Measurements from ENCODE around the gene CFAP54.

CFAP54 gene

DNA sequence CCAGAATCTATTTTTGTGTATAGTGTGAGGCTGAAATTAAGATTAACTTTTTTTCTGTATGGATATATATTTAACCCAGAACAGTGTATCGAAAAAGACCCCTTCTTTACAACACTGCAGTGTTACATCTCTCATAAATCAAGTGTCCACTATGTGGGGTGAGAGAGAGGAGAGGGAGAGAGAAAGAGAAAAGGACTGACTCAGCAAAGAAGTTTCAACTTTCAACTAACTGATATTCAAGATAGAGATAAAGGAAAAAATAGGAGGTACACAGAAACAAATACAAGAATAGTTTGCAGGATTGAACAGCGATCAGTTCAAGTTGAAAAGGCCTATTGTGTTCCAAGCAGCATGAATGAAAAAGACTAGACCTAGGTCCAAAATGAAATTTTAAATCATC, 291.0 kb downstream of the CFAP54 start:
- TF ChIP-seq, protein P1, sequence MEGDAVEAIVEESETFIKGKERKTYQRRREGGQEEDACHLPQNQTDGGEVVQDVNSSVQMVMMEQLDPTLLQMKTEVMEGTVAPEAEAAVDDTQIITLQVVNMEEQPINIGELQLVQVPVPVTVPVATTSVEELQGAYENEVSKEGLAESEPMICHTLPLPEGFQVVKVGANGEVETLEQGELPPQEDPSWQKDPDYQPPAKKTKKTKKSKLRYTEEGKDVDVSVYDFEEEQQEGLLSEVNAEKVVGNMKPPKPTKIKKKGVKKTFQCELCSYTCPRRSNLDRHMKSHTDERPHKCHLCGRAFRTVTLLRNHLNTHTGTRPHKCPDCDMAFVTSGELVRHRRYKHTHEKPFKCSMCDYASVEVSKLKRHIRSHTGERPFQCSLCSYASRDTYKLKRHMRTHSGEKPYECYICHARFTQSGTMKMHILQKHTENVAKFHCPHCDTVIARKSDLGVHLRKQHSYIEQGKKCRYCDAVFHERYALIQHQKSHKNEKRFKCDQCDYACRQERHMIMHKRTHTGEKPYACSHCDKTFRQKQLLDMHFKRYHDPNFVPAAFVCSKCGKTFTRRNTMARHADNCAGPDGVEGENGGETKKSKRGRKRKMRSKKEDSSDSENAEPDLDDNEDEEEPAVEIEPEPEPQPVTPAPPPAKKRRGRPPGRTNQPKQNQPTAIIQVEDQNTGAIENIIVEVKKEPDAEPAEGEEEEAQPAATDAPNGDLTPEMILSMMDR (conservative IDR thresholded peaks at IDR 0.05; ENCODE audit: low read depth, low read length): no peak
- no peaks in the 10 kb centered on the region for H3K27me3 ChIP-seq (ENCODE audit: insufficient read depth, low read depth)

DNA sequence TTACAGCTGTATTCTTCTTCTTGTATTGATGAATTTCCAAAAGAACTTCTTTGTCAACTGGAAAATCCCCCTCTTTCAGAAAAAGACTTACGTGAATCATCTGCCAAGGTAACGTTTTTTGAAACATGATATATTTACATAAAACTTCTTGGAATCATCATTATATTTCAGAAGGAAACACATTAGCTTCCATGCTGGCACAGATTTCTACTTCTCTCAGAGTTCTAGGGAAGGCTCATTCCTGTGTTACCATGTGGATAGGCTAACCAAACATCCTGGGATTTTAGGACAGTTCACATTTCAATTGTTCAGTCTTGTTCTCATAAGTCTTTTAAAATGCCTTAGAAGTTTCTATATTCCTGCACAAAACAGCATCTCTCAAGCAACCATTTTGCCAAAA, 297.4 kb downstream of the CFAP54 start:
- no peaks in the 10 kb centered on the region for H3K4me1 ChIP-seq (ENCODE audit: low read depth, poor library complexity, severe bottlenecking)
- TF ChIP-seq, protein P1 (conservative IDR thresholded peaks at IDR 0.05; ENCODE audit: low read depth, low read length): no peak
- no peak overlapping the region for H2AFZ ChIP-seq (ENCODE audit: low read depth)
- H3K4me3 ChIP-seq (IDR thresholded peaks at IDR 0.05; ENCODE audit: insufficient read depth, low read depth, low read length): no peak overlapping the region
- no peaks in the 10 kb centered on the region for H3K79me2 ChIP-seq (ENCODE audit: insufficient read depth, low read depth)
- no peaks in the 10 kb centered on the region for H4K20me1 ChIP-seq (ENCODE audit: insufficient read depth)
- no peaks in the 10 kb centered on the region for H3K27me3 ChIP-seq (ENCODE audit: insufficient read depth, low read depth)
- H3K9ac ChIP-seq: no peak overlapping the region
- H3K27ac ChIP-seq: no peak overlapping the region
- no peaks in the 10 kb centered on the region for H3K36me3 ChIP-seq (ENCODE audit: insufficient read depth)
- no peak overlapping the region for H3K4me2 ChIP-seq

More for the DNA sequence above, 291.0 kb downstream of the CFAP54 start:
- no peak overlapping the region for H2AFZ ChIP-seq (ENCODE audit: low read depth)
- no peaks in the 10 kb centered on the region for H3K79me2 ChIP-seq (ENCODE audit: insufficient read depth, low read depth)
- H3K4me1 ChIP-seq (ENCODE audit: low read depth, poor library complexity, severe bottlenecking): no peaks in the 10 kb centered on the region
- no peak overlapping the region for H3K4me3 ChIP-seq (IDR thresholded peaks at IDR 0.05; ENCODE audit: insufficient read depth, low read depth, low read length)
- H3K27ac ChIP-seq: no peak overlapping the region
- H3K36me3 ChIP-seq (ENCODE audit: insufficient read depth): no peaks in the 10 kb centered on the region
- no peak overlapping the region for H3K4me2 ChIP-seq
- H4K20me1 ChIP-seq (ENCODE audit: insufficient read depth): no peaks in the 10 kb centered on the region
- no peak overlapping the region for H3K9ac ChIP-seq

DNA sequence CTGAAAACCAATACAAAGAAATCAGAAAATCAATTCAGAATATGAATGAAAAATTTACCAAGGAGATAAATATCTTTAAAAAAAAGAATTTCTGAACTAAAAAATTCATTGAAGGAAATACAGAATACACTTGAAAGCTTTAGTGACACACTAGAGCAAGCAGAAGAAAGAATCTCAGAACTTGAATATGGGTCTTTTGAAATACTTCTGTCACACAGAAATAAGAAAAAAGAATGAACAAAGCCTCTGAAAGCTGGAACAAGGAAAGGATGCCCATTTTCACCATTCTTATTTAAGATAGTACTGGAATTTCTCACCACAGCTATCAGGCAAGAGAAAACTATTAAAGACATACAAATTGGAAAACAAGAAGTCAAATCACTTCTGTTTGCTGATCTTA, 314.6 kb downstream of the CFAP54 start:
- no peaks in the 10 kb centered on the region for H3K36me3 ChIP-seq (ENCODE audit: insufficient read depth)

DNA sequence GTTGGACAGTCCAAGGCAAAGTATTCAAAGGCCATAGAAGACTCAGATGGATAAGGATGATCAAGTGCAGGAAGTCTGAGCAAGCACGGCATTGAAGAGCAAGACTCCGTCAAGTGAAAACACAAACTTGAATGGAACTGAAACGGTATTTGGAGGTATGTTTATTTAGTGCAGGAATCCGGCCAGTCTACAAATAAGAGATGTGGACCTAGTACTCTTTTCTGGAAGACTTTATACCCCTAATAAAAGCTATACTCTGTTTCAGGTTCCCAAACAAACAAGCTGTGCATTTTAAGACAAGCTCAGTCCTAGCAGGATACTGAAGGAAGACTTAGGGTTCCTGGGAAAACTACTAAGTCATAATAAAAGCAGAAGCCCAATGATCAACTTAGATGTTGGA, 316.9 kb downstream of the CFAP54 start:
- H2AFZ ChIP-seq (ENCODE audit: low read depth): no peak overlapping the region
- H4K20me1 ChIP-seq (ENCODE audit: insufficient read depth): no peaks in the 10 kb centered on the region
- TF ChIP-seq, protein P1 (conservative IDR thresholded peaks at IDR 0.05; ENCODE audit: low read depth, low read length): no peak
- H3K27me3 ChIP-seq (ENCODE audit: insufficient read depth, low read depth): no peaks in the 10 kb centered on the region
- H3K4me3 ChIP-seq (IDR thresholded peaks at IDR 0.05; ENCODE audit: insufficient read depth, low read depth, low read length): no peak overlapping the region
- no peaks in the 10 kb centered on the region for H3K36me3 ChIP-seq (ENCODE audit: insufficient read depth)
- H3K4me2 ChIP-seq: no peak overlapping the region
- no peaks in the 10 kb centered on the region for H3K79me2 ChIP-seq (ENCODE audit: insufficient read depth, low read depth)
- H3K27ac ChIP-seq: no peak overlapping the region
- H3K4me1 ChIP-seq (ENCODE audit: low read depth, poor library complexity, severe bottlenecking): peaks cover 14% of the 10 kb centered on the region
- H3K9ac ChIP-seq: no peak overlapping the region

More for the DNA sequence above, 314.6 kb downstream of the CFAP54 start:
- Histone ChIP-seq H3K4me3 (IDR thresholded peaks at IDR 0.05; ENCODE audit: insufficient read depth, low read depth, low read length) (no peak overlapping the region), H3K27ac (no peak overlapping the region), H4K20me1 (ENCODE audit: insufficient read depth) (no peaks in the 10 kb centered on the region), H3K4me1 (ENCODE audit: low read depth, poor library complexity, severe bottlenecking) (no peaks in the 10 kb centered on the region), H3K27me3 (ENCODE audit: insufficient read depth, low read depth) (no peaks in the 10 kb centered on the region), H3K79me2 (ENCODE audit: insufficient read depth, low read depth) (no peaks in the 10 kb centered on the region), H3K9ac (no peak overlapping the region), H2AFZ (ENCODE audit: low read depth) (no peak overlapping the region), H3K4me2 (no peak overlapping the region)
- TF ChIP-seq, protein P1 (conservative IDR thresholded peaks at IDR 0.05; ENCODE audit: low read depth, low read length): no peak
